Stimulated activated naive CD8-positive, alpha-beta T cell treated with anti-CD3 and anti-CD28 coated beads, Interleukin-15, Interleukin-2, amounts not matched to agents 100 ng/mL and 50 ng/mL, for 24 hours (primary cell): ENCODE data around the gene FANK1.

ENCODE experiments used
- H3K27ac Mint-ChIP-seq: one replicate; pipeline ENCODE4 v1.8.0; 2021; ENCODE audit warnings: mild to moderate bottlenecking, mixed read lengths
- H3K27me3 Mint-ChIP-seq: one replicate; pipeline ENCODE4 v1.8.0; 2021; ENCODE audit warnings: mixed read lengths
- H3K36me3 Mint-ChIP-seq: one replicate; pipeline ENCODE4 v1.8.0; 2021; ENCODE audit warnings: low read depth, mixed read lengths
- H3K4me1 Mint-ChIP-seq: one replicate; pipeline ENCODE4 v1.8.0; 2021; ENCODE audit warnings: low read depth, mixed read lengths
- H3K4me3 Mint-ChIP-seq: one replicate; pipeline ENCODE4 v1.8.0; 2021; ENCODE audit warnings: mild to moderate bottlenecking, mixed read lengths
- H3K9me3 Mint-ChIP-seq: one replicate; pipeline ENCODE4 v1.8.0; 2021; ENCODE audit warnings: mixed read lengths

The FANK1 gene

GRCh38 chr10:125984346-125984745 is 88.0 kb downstream of the FANK1 start:
- H3K4me1 Mint-ChIP-seq: no peaks in the 10 kb centered on the region
- H3K36me3 Mint-ChIP-seq: no peaks in the 10 kb centered on the region
- no peak overlapping the region for H3K27ac Mint-ChIP-seq
- H3K27me3 Mint-ChIP-seq: no peaks in the 10 kb centered on the region
- H3K9me3 Mint-ChIP-seq: no peaks in the 10 kb centered on the region
- no peak overlapping the region for H3K4me3 Mint-ChIP-seq

- Mint-ChIP-seq H3K9me3 (no peaks in the 10 kb centered on the region), H3K36me3 (no peaks in the 10 kb centered on the region), H3K27me3 (no peaks in the 10 kb centered on the region), H3K4me3 (no peak overlapping the region), H3K4me1 (no peaks in the 10 kb centered on the region), H3K27ac (no peak overlapping the region)
These were observed 88.6 kb downstream of the FANK1 start for GRCh38 chr10:125984865-125985495.

GRCh38 chr10:125985557-125986240 is 89.3 kb downstream of the FANK1 start:
- Mint-ChIP-seq H3K36me3 (no peaks in the 10 kb centered on the region), H3K27me3 (no peaks in the 10 kb centered on the region), H3K27ac (no peak overlapping the region), H3K4me3 (no peak overlapping the region), H3K9me3 (no peaks in the 10 kb centered on the region), H3K4me1 (no peaks in the 10 kb centered on the region)

GRCh38 chr10:125989791-125990190 is 93.4 kb downstream of the FANK1 start:
- Mint-ChIP-seq H3K4me3 (no peak overlapping the region), H3K27ac (no peak overlapping the region), H3K9me3 (no peaks in the 10 kb centered on the region)

GRCh38 chr10:125990974-125991373 is 94.6 kb downstream of the FANK1 start:
- no peaks in the 10 kb centered on the region for H3K27me3 Mint-ChIP-seq
- H3K36me3 Mint-ChIP-seq: no peaks in the 10 kb centered on the region
- H3K9me3 Mint-ChIP-seq: no peaks in the 10 kb centered on the region
- no peak overlapping the region for H3K27ac Mint-ChIP-seq
- H3K4me1 Mint-ChIP-seq: no peaks in the 10 kb centered on the region
- H3K4me3 Mint-ChIP-seq: no peak overlapping the region

More at GRCh38 chr10:125989791-125990190, 93.4 kb downstream of the FANK1 start:
- Mint-ChIP-seq H3K27me3 (no peaks in the 10 kb centered on the region), H3K4me1 (no peaks in the 10 kb centered on the region), H3K36me3 (no peaks in the 10 kb centered on the region)

GRCh38 chr10:125991392-125991791 is 95.0 kb downstream of the FANK1 start:
- no peak overlapping the region for H3K4me3 Mint-ChIP-seq
- no peaks in the 10 kb centered on the region for H3K4me1 Mint-ChIP-seq
- H3K9me3 Mint-ChIP-seq: no peaks in the 10 kb centered on the region
- H3K27me3 Mint-ChIP-seq: no peaks in the 10 kb centered on the region
- H3K36me3 Mint-ChIP-seq: no peaks in the 10 kb centered on the region
- H3K27ac Mint-ChIP-seq: no peak overlapping the region

- Mint-ChIP-seq H3K27me3 (no peaks in the 10 kb centered on the region), H3K36me3 (no peaks in the 10 kb centered on the region)
These were observed 95.9 kb downstream of the FANK1 start for GRCh38 chr10:125992254-125992653.

GRCh38 chr10:125994601-125995000 is 98.2 kb downstream of the FANK1 start:
- H3K36me3 Mint-ChIP-seq: no peaks in the 10 kb centered on the region
- peaks cover 4% of the 10 kb centered on the region for H3K4me1 Mint-ChIP-seq
- no peak overlapping the region for H3K4me3 Mint-ChIP-seq
- no peaks in the 10 kb centered on the region for H3K9me3 Mint-ChIP-seq
- no peaks in the 10 kb centered on the region for H3K27me3 Mint-ChIP-seq
- H3K27ac Mint-ChIP-seq: no peak overlapping the region

More at GRCh38 chr10:125992254-125992653, 95.9 kb downstream of the FANK1 start:
- Mint-ChIP-seq H3K27ac (no peak overlapping the region), H3K4me3 (no peak overlapping the region), H3K9me3 (no peaks in the 10 kb centered on the region), H3K4me1 (no peaks in the 10 kb centered on the region)

GRCh38 chr10:125995726-125996304 is 99.5 kb downstream of the FANK1 start:
- Mint-ChIP-seq H3K4me3 (no peak overlapping the region), H3K4me1 (peaks cover 6% of the 10 kb centered on the region), H3K9me3 (no peaks in the 10 kb centered on the region), H3K27me3 (peaks cover 3% of the 10 kb centered on the region), H3K27ac (no peak overlapping the region), H3K36me3 (no peaks in the 10 kb centered on the region)

GRCh38 chr10:125997586-125997985 is 101.2 kb downstream of the FANK1 start:
- H3K27me3 Mint-ChIP-seq: peaks cover 3% of the 10 kb centered on the region
- peaks cover 6% of the 10 kb centered on the region for H3K4me1 Mint-ChIP-seq
- no peak overlapping the region for H3K27ac Mint-ChIP-seq
- H3K36me3 Mint-ChIP-seq: no peaks in the 10 kb centered on the region
- H3K4me3 Mint-ChIP-seq: no peak overlapping the region
- H3K9me3 Mint-ChIP-seq: no peaks in the 10 kb centered on the region

- H3K27me3 Mint-ChIP-seq: peaks cover 3% of the 10 kb centered on the region
- H3K9me3 Mint-ChIP-seq: no peaks in the 10 kb centered on the region
- no peak overlapping the region for H3K4me3 Mint-ChIP-seq
- no peak overlapping the region for H3K27ac Mint-ChIP-seq
- H3K4me1 Mint-ChIP-seq: peaks cover 6% of the 10 kb centered on the region
- H3K36me3 Mint-ChIP-seq: no peaks in the 10 kb centered on the region
These were observed 103.3 kb downstream of the FANK1 start for GRCh38 chr10:125999694-126000093.

- Mint-ChIP-seq H3K4me1 (peaks cover 6% of the 10 kb centered on the region), H3K9me3 (no peaks in the 10 kb centered on the region), H3K27me3 (peaks cover 3% of the 10 kb centered on the region), H3K27ac (no peak overlapping the region), H3K4me3 (no peak overlapping the region), H3K36me3 (no peaks in the 10 kb centered on the region)
These were observed 105.2 kb downstream of the FANK1 start for GRCh38 chr10:126001576-126001975.

GRCh38 chr10:126004752-126005151 is 108.4 kb downstream of the FANK1 start:
- H3K27me3 Mint-ChIP-seq: peaks cover 3% of the 10 kb centered on the region
- peaks cover under 1% of the 10 kb centered on the region for H3K4me1 Mint-ChIP-seq
- H3K4me3 Mint-ChIP-seq: no peak overlapping the region
- no peaks in the 10 kb centered on the region for H3K9me3 Mint-ChIP-seq
- H3K27ac Mint-ChIP-seq: no peak overlapping the region
- no peaks in the 10 kb centered on the region for H3K36me3 Mint-ChIP-seq

- Mint-ChIP-seq H3K36me3 (no peaks in the 10 kb centered on the region), H3K27ac (no peak overlapping the region), H3K4me1 (no peaks in the 10 kb centered on the region), H3K27me3 (no peaks in the 10 kb centered on the region), H3K9me3 (no peaks in the 10 kb centered on the region), H3K4me3 (no peak overlapping the region)
These were observed 109.9 kb downstream of the FANK1 start for GRCh38 chr10:126006264-126006663.

- Mint-ChIP-seq H3K36me3 (no peaks in the 10 kb centered on the region), H3K9me3 (no peaks in the 10 kb centered on the region)
These were observed 110.5 kb downstream of the FANK1 start for GRCh38 chr10:126006906-126007305.

More at GRCh38 chr10:126006906-126007305, 110.5 kb downstream of the FANK1 start:
- Mint-ChIP-seq H3K27me3 (no peaks in the 10 kb centered on the region), H3K27ac (no peak overlapping the region), H3K4me1 (no peaks in the 10 kb centered on the region), H3K4me3 (no peak overlapping the region)
